Vein endothelial cell (primary cell): Measurements from ENCODE around the gene TARS2. TPM values are rescaled to one million over a fixed set of nuclear protein-coding genes. Genes with fewer than 3 reads are reported as not detected.

Experiments used
- small RNA-seq: library from RNA; depleted of rRNA; stranded (forward); fragments of <200 nt; gene quantifications from one replicate; pipeline ENCODE3, GENCODE V24; 2012
- total RNA-seq: library from RNA; depleted of rRNA; stranded (reverse); fragments of >200 nt; gene quantifications from 2 replicates; pipeline ENCODE4 v1.2.3, GENCODE V29; 2012

Gene TARS2, protein sequence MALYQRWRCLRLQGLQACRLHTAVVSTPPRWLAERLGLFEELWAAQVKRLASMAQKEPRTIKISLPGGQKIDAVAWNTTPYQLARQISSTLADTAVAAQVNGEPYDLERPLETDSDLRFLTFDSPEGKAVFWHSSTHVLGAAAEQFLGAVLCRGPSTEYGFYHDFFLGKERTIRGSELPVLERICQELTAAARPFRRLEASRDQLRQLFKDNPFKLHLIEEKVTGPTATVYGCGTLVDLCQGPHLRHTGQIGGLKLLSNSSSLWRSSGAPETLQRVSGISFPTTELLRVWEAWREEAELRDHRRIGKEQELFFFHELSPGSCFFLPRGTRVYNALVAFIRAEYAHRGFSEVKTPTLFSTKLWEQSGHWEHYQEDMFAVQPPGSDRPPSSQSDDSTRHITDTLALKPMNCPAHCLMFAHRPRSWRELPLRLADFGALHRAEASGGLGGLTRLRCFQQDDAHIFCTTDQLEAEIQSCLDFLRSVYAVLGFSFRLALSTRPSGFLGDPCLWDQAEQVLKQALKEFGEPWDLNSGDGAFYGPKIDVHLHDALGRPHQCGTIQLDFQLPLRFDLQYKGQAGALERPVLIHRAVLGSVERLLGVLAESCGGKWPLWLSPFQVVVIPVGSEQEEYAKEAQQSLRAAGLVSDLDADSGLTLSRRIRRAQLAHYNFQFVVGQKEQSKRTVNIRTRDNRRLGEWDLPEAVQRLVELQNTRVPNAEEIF
- 10.4 and 14.4 TPM in 2 replicates for total RNA-seq

DNA sequence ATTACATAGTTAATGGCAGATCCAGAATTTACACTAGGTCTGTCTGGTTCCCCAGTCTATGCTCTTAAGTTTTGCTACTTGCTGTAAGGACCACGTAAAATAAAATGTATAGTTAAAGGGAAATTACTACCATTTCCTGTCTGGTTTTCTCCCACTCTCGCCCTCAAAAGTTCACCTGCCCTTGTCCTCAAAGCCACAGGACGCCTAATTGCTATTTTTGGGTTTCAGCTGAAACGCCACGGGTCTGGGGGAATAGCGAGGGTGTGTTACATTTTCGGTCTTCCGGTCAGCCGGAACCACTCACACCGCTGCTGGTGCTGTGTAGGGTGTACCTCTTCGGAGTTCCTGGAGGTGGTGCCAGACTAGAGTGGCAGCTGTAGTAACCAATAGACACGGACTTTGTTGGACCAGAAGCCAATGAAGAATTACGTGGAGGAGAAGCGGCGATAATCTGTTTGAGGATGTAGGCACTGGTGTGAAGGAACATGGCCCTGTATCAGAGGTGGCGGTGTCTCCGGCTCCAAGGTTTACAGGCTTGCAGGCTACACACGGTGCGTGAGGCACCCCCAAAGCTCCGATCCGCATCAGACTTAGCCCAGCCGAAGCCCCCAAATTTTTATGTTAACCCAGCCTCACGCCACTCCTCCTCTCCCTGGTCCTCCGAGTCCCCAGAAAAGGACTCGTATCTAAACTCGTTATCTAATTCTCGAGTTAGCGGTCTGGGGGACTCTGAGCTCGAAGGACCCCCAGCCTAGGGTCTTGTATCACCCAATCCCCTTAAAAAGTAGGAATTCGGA lies at the start of gene TARS2:
Gene TARS2, plus strand, starts transcription at position 454 of the 797 bp plus-strand sequence. Its CDS starts 32 bp downstream, at position 486.

DNA sequence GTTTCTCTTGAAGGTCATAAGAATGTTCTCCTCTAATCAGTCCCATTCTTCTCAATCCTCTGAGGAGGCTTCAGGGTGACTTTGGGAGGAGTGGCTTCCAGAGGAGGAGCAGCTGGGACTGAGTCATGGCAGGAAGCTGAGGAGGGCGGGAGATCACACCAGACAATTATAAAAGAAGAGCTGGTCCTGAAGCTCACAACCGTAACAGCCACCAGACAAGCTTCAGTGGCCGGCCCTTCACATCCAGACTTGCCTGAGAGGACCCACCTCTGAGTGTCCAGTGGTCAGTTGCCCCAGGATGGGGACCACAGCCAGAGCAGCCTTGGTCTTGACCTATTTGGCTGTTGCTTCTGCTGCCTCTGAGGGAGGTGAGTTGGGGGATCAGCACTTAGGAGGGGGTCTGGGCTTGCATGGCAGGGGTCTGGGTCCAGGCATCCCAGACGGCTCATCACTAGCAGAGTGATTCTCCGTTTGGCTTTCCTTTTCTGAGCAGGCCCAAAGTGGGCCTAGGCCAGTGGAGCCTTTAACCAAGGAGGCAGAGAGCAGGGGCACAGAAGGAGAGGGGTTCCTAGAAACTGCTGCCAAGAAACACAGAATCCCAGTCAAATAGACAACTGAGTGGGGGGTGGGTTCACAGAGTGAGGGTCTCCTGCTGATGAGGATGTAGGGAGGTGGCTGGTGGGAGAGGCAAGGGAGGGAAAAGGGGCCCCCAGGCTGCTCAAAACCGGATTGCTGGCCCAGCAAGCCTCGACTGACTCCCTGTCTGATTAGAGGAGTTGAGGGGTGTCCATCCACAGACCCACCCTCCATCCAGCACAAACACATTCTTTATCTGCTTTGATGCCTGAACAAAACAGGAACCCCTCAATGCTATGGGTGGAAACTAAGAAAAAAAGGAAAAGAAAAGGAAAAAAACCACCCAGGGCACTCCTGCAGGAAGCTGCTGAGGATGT lies 21.0 kb downstream of the TARS2 start, which contains the start of gene ECM1:
Gene ECM1, plus strand, starts transcription at position 198 of the 953 bp plus-strand sequence. Its CDS starts 101 bp downstream, at position 299.

DNA sequence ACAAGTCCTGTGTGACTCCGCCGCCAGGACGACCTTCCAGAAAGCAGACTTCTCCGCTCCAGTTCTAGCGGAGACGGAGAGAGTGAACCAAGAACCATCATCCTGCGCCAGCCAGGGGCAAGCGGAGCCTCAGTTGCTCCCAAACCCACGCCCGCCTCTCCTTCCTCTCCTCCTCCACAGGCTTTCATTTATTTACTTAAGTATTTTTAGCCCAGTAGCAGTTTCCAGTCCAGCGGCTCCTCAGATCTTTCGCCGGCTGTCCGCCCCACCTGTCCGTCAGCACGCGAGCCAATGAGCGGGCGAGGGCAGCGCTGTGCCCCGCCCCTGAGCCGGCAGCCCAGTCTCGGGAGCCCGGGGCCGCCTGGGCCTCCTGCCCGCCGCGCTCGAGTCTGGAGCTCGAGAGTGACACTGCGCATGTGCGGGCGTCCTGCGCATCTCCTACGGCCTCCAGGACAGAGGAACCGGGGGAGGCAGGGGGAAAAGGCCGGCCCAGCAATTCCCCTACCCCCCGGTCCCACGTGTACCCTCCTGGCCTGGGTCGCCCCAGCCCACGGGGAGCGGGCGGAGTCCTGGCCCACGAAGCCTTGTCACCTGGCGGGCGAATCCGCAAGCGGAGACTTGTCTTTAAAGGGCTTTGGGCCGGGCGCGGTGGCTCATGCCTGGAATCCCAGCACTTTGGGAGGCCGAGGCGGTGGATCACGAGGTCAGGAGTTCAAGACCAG lies 28.3 kb downstream of the TARS2 start, which contains the start of gene FALEC:
Gene FALEC, plus strand, starts transcription at position 425 of the 722 bp plus-strand sequence.

DNA sequence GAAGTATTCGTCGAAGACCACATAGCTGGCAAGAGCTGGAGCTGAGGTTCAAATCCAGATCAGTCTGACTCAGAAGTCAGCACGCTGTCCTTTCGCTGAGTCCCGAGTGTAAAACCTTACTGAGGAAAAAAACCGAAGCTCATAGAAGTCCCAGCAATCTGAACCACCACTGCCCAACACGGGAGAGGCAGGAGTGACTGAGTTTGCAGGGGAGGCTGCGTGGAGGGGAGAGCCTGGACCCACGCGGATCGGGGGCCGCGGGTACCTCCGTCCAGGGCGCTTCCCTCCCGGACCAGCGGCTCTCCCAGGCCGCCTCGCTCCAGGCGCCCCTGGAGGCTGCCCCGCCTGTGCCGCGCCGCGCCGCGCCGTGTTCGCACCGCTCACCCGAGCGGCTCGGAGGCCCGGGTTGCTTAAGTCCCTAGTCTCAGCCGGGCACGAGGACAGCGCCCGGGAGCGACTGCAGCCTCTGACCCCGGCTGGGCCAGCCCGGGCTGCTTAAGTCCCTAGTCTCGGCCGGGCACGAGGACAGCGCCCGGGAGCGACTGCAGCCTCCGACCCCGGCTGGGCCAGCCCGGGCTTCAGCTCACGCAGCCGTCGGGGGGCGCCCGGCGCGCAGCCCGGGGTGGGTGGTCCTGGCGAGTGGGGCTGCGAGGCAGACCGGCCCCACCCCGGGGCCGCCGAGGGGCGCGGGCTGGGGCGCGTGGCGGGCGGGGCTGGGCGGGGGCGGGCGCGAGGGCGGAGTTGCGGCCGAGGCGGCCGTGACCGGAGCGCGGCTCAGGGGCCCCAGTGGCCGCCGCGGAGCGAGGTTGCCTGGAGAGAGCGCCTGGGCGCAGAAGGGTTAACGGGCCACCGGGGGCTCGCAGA lies 61.6 kb downstream of the TARS2 start, which contains the start of gene ADAMTSL4:
Gene ADAMTSL4, plus strand, starts transcription at position 777 of the 864 bp plus-strand sequence. CDS start 2,881 bp downstream, outside the sequence.

Small RNAs within 50 kb of the gene (small RNA-seq; reads per million reads assigned to genes)
- gene MIR4257: not detected

Other genes with a start within 250 kb of the TARS2 start
- gene CA14, start 229.6 kb upstream of the TARS2 start, total RNA-seq: not detected in 2 replicates
- gene APH1A, start 218.4 kb upstream of the TARS2 start, total RNA-seq: 175 and 177 TPM in 2 replicates
- gene C1orf54, start 214.6 kb upstream of the TARS2 start, total RNA-seq: 9.3 and 9.8 TPM in 2 replicates
- gene CIART, start 204.9 kb upstream of the TARS2 start, total RNA-seq: 1.8 and 2.6 TPM in 2 replicates
- 31.0 and 33.1 TPM in 2 replicates for gene MRPS21, start 193.6 kb upstream of the TARS2 start, total RNA-seq
- 36.9 and 60.5 TPM in 2 replicates for gene PRPF3, start 165.9 kb upstream of the TARS2 start, total RNA-seq
- gene RPRD2, start 123.3 kb upstream of the TARS2 start, total RNA-seq: 14.7 and 15.0 TPM in 2 replicates
- 0.65 and 1.1 TPM in 2 replicates for gene ECM1, start 20.7 kb downstream of the TARS2 start, total RNA-seq
- not detected in 2 replicates for gene FALEC, start 28.3 kb downstream of the TARS2 start, total RNA-seq
- 0.38 and 0.65 TPM in 2 replicates for gene ADAMTSL4, start 62.0 kb downstream of the TARS2 start, total RNA-seq
- 179 and 180 TPM in 2 replicates for gene MCL1, start 92.2 kb downstream of the TARS2 start, total RNA-seq
- gene ENSA, start 142.2 kb downstream of the TARS2 start, total RNA-seq: 93.7 and 103 TPM in 2 replicates
- 24.2 and 29.9 TPM in 2 replicates for gene GOLPH3L, start 209.7 kb downstream of the TARS2 start, total RNA-seq
- 0.10 and 0.33 TPM in 2 replicates for gene HORMAD1, start 233.5 kb downstream of the TARS2 start, total RNA-seq